Testis (tissue), 3 donors: ENCODE measurements around the gene DNAJC8. TPM values are rescaled to one million over a fixed set of nuclear protein-coding genes. Genes with fewer than 3 reads are reported as not detected.

Experiments
- DNase-seq: peaks from one replicate; pipeline ENCODE4 v3.0.0-alpha.2; 2019
- H3K27ac ChIP-seq, 2 donors: fragments of 200-600 bp; sonication (generic); one replicate each; pipeline ENCODE4 v1.5.1; 2019
- H3K27me3 ChIP-seq: fragments of 200-600 bp; sonication (generic); one replicate; pipeline ENCODE4 v1.5.1; 2019
- H3K36me3 ChIP-seq: fragments of 200-600 bp; sonication (generic); one replicate; pipeline ENCODE4 v1.5.1; 2017; ENCODE audit warnings: low read depth; ENCODE audit errors: missing control alignments
- H3K4me1 ChIP-seq: fragments of 200-600 bp; sonication (generic); one replicate; pipeline ENCODE4 v1.5.1; 2019
- H3K4me3 ChIP-seq, 2 donors: fragments of 200-600 bp; sonication (generic); one replicate each; pipeline ENCODE4 v1.5.1; 2017 to 2019
- H3K9me3 ChIP-seq: fragments of 200-600 bp; sonication (generic); one replicate; pipeline ENCODE4 v1.5.1; 2017
- WGBS, 2 donors: methylation state at CpG; one replicate each; pipeline ENCODE4 v1.1.5; 2018; 5-methylcytosine and 5-hydroxymethylcytosine counted together
- intact Hi-C: fragments of 100-400 bp; cut with DNase I; formaldehyde crosslinking; loops from one replicate; pipeline ENCODE4 v1.15.1; 2023; ENCODE audit warnings: low total_unique reads
- polyA plus RNA-seq: library from polyadenylated mRNA; stranded (reverse); fragments of 350-450 nt; fragmentation: Illumina TruSeq; extraction: RNeasy Lipid Tissue Mini Kit (QIAGEN cat#74804); gene quantifications from one replicate; pipeline ENCODE4 v1.2.3, GENCODE V29; 2014; ENCODE audit warnings: low read depth, low replicate concordance; ENCODE audit not compliant: insufficient read depth
- total RNA-seq, 2 donors: library from RNA; depleted of rRNA; stranded (reverse); fragments of >200 nt; gene quantifications; one replicate each; pipeline ENCODE4 v1.2.3, GENCODE V29; 2016
- TF ChIP-seq, protein P1 (sequence below), 3 experiments: fragments of 450-650 bp in 2 of 3; fragments of 200-600 bp in 1 of 3; sonication (generic) in 1 of 3; IDR thresholded peaks; one replicate each; pipeline ENCODE4 v1.5.1; 2016 to 2019; ENCODE audit warnings: antibody characterized with exemption in 3 of 3, mild to moderate bottlenecking in 2 of 3, moderate library complexity in 1 of 3

The DNAJC8 gene
- total and polyA plus RNA-seq, 3 donors from 2014 or later: 44.7 to 86.5 (median 48.0) TPM

GRCh38 chr1:28154078-28154594 is 78.7 kb downstream of the DNAJC8 start:
- no peak overlapping the region for H3K27ac ChIP-seq

More at GRCh38 chr1:28154078-28154594, 78.7 kb downstream of the DNAJC8 start:
- Histone ChIP-seq H3K27me3 (no peaks in the 10 kb centered on the region), H3K36me3 (no peaks in the 10 kb centered on the region), H3K9me3 (no peaks in the 10 kb centered on the region), H3K4me1 (no peaks in the 10 kb centered on the region), H3K4me3 (no peak overlapping the region)
- intact Hi-C loops: no loop called here
- DNase-seq: no peak
- TF ChIP-seq, protein P1, sequence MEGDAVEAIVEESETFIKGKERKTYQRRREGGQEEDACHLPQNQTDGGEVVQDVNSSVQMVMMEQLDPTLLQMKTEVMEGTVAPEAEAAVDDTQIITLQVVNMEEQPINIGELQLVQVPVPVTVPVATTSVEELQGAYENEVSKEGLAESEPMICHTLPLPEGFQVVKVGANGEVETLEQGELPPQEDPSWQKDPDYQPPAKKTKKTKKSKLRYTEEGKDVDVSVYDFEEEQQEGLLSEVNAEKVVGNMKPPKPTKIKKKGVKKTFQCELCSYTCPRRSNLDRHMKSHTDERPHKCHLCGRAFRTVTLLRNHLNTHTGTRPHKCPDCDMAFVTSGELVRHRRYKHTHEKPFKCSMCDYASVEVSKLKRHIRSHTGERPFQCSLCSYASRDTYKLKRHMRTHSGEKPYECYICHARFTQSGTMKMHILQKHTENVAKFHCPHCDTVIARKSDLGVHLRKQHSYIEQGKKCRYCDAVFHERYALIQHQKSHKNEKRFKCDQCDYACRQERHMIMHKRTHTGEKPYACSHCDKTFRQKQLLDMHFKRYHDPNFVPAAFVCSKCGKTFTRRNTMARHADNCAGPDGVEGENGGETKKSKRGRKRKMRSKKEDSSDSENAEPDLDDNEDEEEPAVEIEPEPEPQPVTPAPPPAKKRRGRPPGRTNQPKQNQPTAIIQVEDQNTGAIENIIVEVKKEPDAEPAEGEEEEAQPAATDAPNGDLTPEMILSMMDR (IDR thresholded peaks at IDR 0.05): no peak
- 82 to 88% methylated on average over 9 of the region's 9 CpGs for WGBS, 2 donors

Other genes with a start within 250 kb of the DNAJC8 start
- gene EYA3, start 144.4 kb downstream of the DNAJC8 start, total RNA-seq: 10 to 100 TPM; 31.5 to 41.9 TPM
- 28.3 TPM for gene EYA3, start 144.4 kb downstream of the DNAJC8 start, polyA plus RNA-seq
- 1 to 10 TPM in 1 of 2 donors, under 1 TPM in 1; 0.94 to 1.7 TPM for gene PTAFR, start 56.3 kb downstream of the DNAJC8 start, total RNA-seq
- 4.9 TPM for gene PTAFR, start 56.3 kb downstream of the DNAJC8 start, polyA plus RNA-seq
- 100 to 1,000 TPM; 259 to 345 TPM for gene ATP5IF1, start 3.1 kb upstream of the DNAJC8 start, total RNA-seq
- gene ATP5IF1, start 3.1 kb upstream of the DNAJC8 start, polyA plus RNA-seq: 702 TPM
- 10 to 100 TPM; 36.7 to 43.7 TPM for gene SESN2, start 26.5 kb upstream of the DNAJC8 start, total RNA-seq
- 16.9 TPM for gene SESN2, start 26.5 kb upstream of the DNAJC8 start, polyA plus RNA-seq
- 10 to 100 TPM; 17.0 to 19.9 TPM for gene MED18, start 96.0 kb upstream of the DNAJC8 start, total RNA-seq
- 18.0 TPM for gene MED18, start 96.0 kb upstream of the DNAJC8 start, polyA plus RNA-seq
- gene PHACTR4, start 136.7 kb upstream of the DNAJC8 start, total RNA-seq: 10 to 100 TPM; 40.9 to 51.8 TPM
- 33.1 TPM for gene PHACTR4, start 136.7 kb upstream of the DNAJC8 start, polyA plus RNA-seq